H54 (cell line): ENCODE data around the gene RFTN1.

Source experiments
- DNase-seq: peaks from one replicate; pipeline ENCODE4 v3.0.0; 2011; ENCODE audit warnings: low spot score, mixed read lengths; ENCODE audit not compliant: insufficient read length
- FAIRE-seq: peaks from 3 replicates; lab custom pipeline; 2011; peaks lifted over from hg19 to GRCh38; lab: Jason Lieb, UNC
- POLR2A ChIP-seq: IDR thresholded peaks from 2 replicates; pipeline ENCODE4 v1.6.1; 2011; ENCODE audit warnings: low read depth, mild to moderate bottlenecking, low read length

Gene RFTN1

DNA sequence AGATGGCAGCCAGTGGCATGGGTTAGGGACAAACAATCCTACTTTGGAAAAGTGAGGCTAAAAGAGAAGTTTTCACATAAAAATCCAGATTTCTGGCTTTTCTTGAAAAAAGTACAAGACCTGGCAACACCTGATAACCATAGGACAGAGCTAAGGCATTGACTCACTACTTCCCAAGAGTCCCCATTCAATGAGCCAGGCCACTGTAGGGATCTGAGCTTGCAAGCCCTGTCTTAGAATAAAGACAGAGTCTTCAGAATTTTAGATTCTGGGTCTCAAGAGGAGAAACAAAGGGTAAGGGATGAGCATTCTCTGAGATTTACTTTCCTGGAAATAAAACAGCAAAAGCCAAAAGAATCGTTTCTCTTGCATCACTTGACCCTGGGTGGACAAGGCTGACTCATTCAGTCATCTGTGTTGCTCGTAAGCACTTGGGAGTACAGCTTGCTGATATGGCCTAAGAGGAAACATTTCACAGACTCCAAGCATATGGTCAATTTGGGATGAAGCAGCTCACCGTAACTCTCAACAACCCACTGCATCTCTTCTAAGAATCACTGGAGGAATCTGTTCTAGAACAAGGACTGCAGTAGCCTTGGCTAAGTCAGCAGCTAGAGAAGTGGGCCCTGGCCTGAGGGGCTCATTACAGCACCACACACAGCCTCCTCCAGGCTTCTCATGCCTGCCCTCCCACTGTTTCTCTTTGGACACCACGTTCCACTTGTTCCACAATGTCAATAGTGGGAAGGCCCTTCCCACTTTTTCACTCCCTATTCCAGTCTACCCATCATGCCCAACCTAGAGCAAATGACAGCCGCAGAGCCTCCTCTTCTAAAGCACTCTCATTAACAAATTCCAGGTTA is 86.2 kb downstream of the RFTN1 start:
- DNase-seq: peak; percentile 32
- FAIRE-seq: peak; percentile 95
- no peak for TF ChIP-seq POLR2A

DNA sequence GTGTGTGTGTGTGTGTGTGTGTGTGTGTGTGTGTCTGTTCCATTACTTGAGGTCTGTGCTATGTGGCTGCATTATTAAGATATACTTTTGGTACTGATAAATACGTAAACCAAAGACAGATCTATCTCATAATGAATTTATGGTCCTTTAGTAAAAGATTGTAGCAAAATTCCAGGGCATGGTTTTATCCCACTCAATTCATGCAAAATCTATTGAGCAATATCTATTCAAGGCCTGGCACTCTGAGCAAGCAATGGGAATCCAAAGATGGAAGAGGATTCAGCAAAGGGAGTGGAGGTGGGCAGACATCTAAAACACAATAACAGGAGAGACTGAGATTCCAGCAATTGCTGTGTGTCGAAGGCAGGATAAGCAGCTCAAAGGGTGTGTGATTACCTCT is 86.8 kb downstream of the RFTN1 start:
- DNase-seq (no peak), FAIRE-seq (no peak)
- no peak for TF ChIP-seq POLR2A

DNA sequence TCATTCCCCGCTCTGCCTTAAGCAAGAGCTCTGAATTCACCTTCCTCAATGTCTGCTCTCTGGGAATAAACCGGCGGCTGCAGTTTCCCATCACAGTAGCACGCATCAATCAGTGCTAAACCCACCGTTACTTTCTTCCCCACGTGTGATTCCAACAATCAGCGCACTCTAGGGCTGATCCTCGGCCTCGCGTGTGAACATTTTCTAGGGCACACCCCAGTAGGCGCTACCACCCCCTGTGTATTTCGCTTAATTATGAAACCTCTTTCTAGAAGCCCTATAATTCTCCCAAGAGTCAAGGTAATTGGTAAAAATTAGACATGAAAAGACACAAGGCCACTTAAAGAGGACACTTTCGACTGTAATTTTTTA is 87.5 kb downstream of the RFTN1 start:
- DNase-seq (no peak), FAIRE-seq (no peak)
- no peak for TF ChIP-seq POLR2A

DNA sequence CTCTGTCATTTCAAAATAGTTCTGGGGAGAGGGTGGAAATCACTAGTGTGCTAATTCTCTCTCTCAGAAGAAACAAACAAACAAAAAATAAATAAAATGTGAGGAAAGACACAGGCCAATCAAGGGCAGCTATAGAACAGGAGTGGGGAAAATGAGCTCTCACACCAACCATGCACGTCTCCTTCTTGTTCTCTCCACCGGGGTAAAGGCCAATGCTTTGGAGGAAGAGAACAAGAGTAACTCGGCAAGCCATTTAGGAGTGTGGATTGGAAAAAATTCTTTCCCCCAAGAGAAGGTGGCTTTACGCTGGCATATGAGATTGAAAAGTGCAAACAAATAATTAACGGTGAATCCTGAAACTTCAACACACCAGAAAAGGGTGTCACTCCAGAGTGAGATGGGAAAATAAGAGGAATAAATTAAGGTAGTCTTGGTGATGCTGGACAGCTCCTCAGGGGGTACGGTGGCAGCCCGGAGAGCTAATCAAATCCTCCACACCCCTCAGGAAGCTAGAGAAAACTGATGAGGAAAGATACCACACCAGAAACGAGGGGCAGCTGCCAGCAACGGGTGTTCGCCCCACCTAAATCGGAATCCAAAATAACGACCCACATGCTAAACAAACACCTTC is 88.0 kb downstream of the RFTN1 start:
- DNase-seq: no peak
- FAIRE-seq: no peak
- TF ChIP-seq POLR2A: no peak

DNA sequence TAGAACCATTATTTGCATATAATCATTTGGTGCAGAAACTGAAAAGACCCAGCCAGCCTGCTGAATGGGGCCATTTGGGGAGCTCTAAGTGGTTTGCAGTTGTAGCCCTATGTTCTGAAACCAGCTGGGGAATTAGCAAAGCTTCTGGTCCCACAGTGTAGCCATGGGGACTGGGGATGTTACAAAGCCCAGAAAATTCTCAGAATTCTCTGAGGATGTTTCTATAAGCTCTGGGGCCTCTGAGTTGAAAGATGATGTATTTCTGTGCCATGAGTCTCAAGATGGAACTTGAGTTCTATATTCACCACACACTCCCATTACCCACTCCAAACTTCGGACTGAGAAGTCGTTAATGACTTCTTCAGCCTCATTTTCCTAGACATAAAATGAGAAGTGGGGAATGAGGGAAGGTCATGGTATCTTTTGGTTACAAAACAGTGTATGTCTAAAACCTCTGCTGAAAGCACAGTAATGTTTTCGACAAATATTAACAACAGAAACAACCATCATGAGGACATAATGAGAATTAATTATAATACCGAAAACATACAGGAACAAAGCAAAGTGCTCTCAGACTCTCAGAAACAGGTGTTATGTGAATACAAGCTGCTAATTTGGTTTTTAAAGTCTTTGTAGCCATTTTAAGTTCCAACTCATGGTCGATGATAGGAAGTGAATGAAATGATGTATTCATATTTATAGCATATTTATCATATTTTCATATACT is 89.4 kb downstream of the RFTN1 start:
- no peak for DNase-seq
- FAIRE-seq: no peak
- TF ChIP-seq POLR2A: no peak

DNA sequence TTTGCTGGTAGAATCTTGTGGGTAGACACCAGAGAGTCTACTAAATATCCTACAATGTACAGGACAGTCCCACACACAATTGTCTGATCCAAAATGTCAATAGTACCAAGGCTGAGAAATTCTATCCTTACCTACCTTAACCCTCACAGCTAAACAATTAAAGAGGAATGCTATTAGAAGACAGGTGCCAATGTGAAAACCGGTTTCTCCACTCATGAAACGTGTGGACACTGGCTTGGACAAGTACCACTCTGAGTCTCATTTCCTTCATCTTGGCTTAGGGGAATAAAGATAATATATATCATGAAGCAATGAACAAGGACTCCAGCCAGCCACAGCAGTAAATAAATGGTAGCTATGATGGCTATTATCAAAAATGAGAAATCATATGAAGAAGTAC is 90.2 kb downstream of the RFTN1 start:
- TF ChIP-seq POLR2A: no peak
- no peak for DNase-seq
- FAIRE-seq: no peak

DNA sequence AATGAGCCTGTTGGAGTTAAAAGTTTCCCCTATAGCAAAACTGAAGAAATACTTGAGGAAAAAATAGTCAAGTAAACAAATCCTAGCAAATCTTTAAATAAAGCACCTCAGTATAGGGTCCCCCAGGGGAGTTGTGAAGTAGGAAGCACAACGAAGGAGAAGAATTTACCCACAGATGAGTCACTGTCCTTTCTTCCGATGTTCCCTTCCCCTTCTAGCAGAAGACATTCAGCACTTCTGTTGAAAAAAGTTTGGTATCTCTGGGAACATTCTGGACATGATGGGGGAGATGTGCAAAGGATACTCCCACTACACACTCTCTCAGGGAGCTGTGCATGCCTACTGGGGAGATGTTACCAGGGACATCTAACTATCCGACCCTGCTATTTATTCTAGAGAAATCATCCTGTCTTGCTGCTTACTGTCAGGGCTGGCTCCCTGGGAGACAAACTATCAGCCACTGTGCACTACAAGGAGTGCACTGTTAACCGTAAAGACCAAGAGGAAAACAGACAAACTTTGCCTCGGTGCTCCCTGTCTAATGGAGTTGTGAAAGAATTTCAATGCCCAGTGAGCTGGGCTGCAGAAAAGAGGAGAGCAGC is 93.8 kb downstream of the RFTN1 start:
- DNase-seq: no peak
- FAIRE-seq: peak; percentile 33
- no peak for TF ChIP-seq POLR2A

DNA sequence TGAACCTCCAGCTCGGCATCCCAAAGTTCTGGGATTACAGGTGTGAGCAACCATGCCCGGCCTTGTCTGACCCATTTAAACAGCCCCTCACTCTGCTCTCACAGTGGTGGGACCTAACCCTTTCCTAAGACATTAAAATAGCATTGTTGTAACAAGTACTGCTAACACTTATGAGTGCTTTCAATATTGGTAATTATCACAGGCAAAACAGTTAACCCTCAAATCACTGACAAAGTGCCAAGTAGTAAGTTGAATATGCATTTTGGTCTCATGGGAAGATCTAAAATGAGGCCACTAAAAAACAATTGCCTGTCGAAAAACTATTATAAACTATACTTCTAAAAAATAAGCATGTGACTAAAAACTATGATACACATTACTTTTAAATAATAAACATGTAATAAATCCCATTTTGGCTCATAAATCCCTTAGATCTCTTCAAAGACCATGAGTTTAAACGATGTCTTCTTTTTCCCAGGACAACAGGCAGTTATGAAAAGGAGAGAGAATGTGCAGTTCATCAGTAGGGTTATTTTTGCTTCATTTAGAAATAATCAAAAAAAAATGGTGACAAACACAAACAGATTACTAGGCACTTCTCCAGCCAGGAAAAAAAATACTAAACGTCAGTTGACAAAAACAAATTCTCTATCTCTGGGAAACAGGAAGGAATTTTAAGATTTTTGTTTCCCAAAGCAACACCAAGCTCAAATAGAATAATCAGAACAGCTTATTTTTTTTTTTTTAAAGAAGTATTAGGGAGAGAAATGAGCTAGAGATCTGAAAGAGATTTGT is 95.4 kb downstream of the RFTN1 start:
- FAIRE-seq (no peak), DNase-seq (no peak)
- no peak for TF ChIP-seq POLR2A

DNA sequence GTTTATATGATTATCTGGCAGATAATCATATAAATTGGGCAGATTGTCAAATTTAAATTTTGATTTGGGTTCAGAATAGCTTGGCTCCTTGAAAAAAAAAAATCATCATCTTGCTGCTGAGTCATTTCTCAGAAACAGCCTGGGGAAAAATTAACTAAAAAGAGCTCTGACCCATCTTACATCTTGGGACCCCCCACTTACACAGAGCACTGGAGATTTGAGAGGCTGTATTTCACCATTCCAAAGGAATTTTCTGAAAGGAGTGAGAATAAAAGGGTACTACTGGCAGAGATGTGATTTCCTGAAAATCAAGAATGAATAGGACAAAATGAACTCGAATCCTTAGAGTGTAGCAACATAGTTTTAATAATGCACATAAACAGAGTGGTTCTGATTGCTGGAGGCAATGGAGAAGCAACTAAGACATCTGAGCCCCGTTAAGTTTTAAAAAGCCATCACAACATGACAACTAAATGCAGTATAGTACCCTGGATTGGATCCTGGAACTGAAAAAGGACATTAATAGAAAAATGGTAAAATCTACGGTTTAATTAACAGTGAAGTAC is 97.5 kb downstream of the RFTN1 start:
- no peak for TF ChIP-seq POLR2A
- FAIRE-seq (no peak), DNase-seq (no peak)

DNA sequence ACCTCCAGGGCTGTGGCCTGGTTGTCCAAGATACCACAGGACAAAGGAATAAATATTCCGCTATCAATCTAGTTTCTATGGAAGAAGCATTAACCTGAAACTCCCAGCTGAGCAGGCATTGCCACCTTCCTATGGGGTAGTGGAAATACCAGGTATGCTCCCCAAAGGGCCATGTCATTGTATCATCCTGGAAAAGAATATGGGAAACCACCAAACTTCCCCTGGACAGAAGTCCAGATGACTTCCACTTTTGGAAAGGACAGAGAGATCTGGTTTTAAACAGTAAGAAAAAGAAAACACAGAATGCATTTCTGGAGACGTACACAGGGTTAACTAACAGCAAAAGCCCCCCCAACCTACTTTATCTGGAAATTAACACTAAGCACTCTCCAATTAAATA is 100.2 kb downstream of the RFTN1 start:
- DNase-seq: no peak
- no peak for FAIRE-seq
- TF ChIP-seq POLR2A: no peak

DNA sequence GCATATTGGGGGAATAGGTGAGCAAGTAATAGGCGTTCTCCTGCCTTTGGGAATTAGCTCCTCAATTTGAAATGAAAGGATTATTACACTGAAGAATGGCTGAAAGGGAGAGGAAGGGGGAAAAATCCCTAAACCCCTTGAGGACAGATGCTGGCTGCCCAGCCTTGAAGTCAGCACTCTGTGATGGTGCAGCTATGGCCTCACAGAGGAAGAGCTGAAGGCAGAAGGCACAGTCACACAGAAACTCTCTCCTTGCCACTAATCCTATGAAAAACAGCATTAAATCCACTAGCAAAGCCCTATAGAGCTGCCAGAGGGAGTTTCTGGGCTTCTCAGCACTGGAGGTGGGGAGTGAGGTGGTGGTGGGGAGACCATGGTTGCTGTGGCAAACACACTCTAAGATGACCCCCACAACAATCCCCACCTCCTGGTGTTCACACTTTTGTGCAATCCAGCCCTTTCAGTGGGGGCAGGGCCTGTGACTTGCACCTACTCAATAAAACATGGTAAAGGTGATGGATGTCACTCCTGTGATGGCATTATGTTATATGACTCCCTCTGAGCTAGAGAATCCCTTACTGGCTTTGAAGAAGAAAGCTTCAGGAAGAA is 101.2 kb downstream of the RFTN1 start:
- no peak for TF ChIP-seq POLR2A
- no peak for DNase-seq
- no peak for FAIRE-seq

DNA sequence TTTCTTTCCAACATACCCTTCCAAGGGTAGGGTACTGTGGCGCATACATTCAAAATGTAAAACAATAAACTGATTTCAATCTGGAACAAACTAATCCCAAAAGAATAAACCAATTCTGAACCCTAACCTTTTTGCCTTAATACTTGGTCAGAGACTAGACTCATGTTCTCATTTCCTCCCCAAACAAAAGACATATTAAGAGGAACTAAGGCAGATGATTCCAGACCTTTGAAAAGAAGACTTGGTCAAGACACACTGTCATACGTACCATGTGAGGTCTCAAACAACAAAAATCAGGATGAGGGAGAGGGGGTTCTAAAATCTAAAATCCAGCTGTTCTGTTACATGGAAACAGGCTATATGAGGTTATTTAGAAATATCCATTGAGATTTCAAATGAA is 102.1 kb downstream of the RFTN1 start:
- DNase-seq: no peak
- TF ChIP-seq POLR2A: no peak
- FAIRE-seq: no peak
